HCT116 (cell line): ENCODE results near the gene TTC1.

Source experiments
- CTCF ChIP-seq, 3 experiments: fragments of 200-600 bp in 1 of 3; sonication (generic) in 1 of 3; IDR thresholded peaks in 2 of 3; conservative IDR thresholded peaks in 1 of 3; 2 replicates each; pipeline ENCODE4 v1.5.1; 2012 to 2017; ENCODE audit warnings: low read depth in 2 of 3, low read length in 2 of 3, antibody characterized with exemption in 1 of 3, borderline replicate concordance in 1 of 3, control low read depth in 1 of 3, mild to moderate bottlenecking in 1 of 3, mixed read lengths in 1 of 3, mixed run types in 1 of 3, moderate library complexity in 1 of 3; ENCODE audit not compliant: insufficient read depth in 1 of 3
- ELF1 ChIP-seq: IDR thresholded peaks from 2 replicates; pipeline ENCODE4 v1.6.1; 2012; ENCODE audit warnings: low read depth, borderline replicate concordance
- EZH2 ChIP-seq: fragments of 200-600 bp; sonication (generic); IDR thresholded peaks from 2 replicates; pipeline ENCODE4 v1.6.1; 2017; ENCODE audit warnings: antibody characterized with exemption, mixed run types
- EZH2phosphoT487 ChIP-seq: fragments of 200-600 bp; IDR thresholded peaks from 2 replicates; pipeline ENCODE4 v1.6.1; 2018; ENCODE audit warnings: antibody characterized with exemption, borderline replicate concordance
- POLR2A ChIP-seq: IDR thresholded peaks from 2 replicates; pipeline ENCODE4 v1.7.0; 2011; ENCODE audit warnings: borderline replicate concordance; ENCODE audit not compliant: insufficient read depth, insufficient read length; ENCODE audit errors: extremely low read depth
- RAD21 ChIP-seq: IDR thresholded peaks from 2 replicates; pipeline ENCODE4 v1.6.1; 2012; ENCODE audit warnings: low read depth, mild to moderate bottlenecking
- SP1 ChIP-seq: IDR thresholded peaks from 2 replicates; pipeline ENCODE4 v1.6.1; 2012; ENCODE audit warnings: low read depth
- TCF7L2 ChIP-seq: IDR thresholded peaks from 2 replicates; pipeline ENCODE4 v1.7.0; 2011; ENCODE audit warnings: borderline replicate concordance, inconsistent platforms; ENCODE audit not compliant: insufficient read depth, insufficient read length; ENCODE audit errors: extremely low read depth
- ZFX ChIP-seq: fragments of 450-650 bp; IDR thresholded peaks from 2 replicates; pipeline ENCODE4 v1.6.1; 2017

GRCh38 chr5:160020266-160020770, 11.4 kb downstream of the TTC1 start:
- no peak for TF ChIP-seq CTCF (IDR thresholded peaks at IDR 0.05 in 2 of 3, conservative IDR thresholded peaks at IDR 0.05 in 1 of 3; ENCODE audit: borderline replicate concordance in 1 of 3, insufficient read depth in 1 of 3, low read depth in 2 of 3, low read length in 2 of 3)
- no peak for TF ChIP-seq ELF1
- TF ChIP-seq POLR2A: no peak
- no peak for TF ChIP-seq TCF7L2
- TF ChIP-seq EZH2: no peak
- TF ChIP-seq EZH2phosphoT487: no peak
- TF ChIP-seq RAD21: no peak
- no peak for TF ChIP-seq SP1
- no peak for TF ChIP-seq ZFX
